Kidney (tissue), 14 donors: Measurements from ENCODE around the gene POC1B. TPM values are rescaled to one million over a fixed set of nuclear protein-coding genes. Genes with fewer than 3 reads are reported as not detected.

Experiments used
- DNase-seq, 5 donors: peaks; one replicate each; pipeline ENCODE4 v3.0.0-alpha.2; 2013 to 2020
- FAIRE-seq: peaks from 2 replicates; lab custom pipeline; 2012; peaks lifted over from hg19 to GRCh38; lab: Jason Lieb, UNC
- H3K27ac ChIP-seq, 2 donors: one replicate each; pipeline ENCODE4 v1.7.0; 2013; ENCODE audit warnings: low read depth in 2 of 2, low read length in 2 of 2, inconsistent platforms in 1 of 2
- H3K27me3 ChIP-seq: one replicate; pipeline ENCODE4 v1.7.1; 2013; ENCODE audit warnings: low read length, inconsistent platforms; ENCODE audit not compliant: control insufficient read depth, insufficient read depth
- H3K36me3 ChIP-seq, 3 donors: one replicate each; pipeline versions ENCODE4 v1.7.0 to v1.7.1; 2013; ENCODE audit warnings: low read length in 3 of 3, control low read depth in 1 of 3, inconsistent platforms in 1 of 3; ENCODE audit not compliant: insufficient read depth in 3 of 3, control insufficient read depth in 2 of 3
- H3K4me1 ChIP-seq, 3 donors: one replicate each; pipeline versions ENCODE4 v1.7.0 to v1.7.1; 2013; ENCODE audit warnings: low read length in 3 of 3, inconsistent platforms in 1 of 3, low read depth in 1 of 3; ENCODE audit not compliant: control insufficient read depth in 2 of 3, insufficient read depth in 2 of 3
- H3K4me3 ChIP-seq, 3 donors: one replicate each; pipeline versions ENCODE4 v1.7.0 to v1.8.1; 2013; ENCODE audit warnings: low read length in 3 of 3, control low read depth in 1 of 3, inconsistent platforms in 1 of 3
- H3K9ac ChIP-seq, 3 donors: one replicate each; pipeline versions ENCODE4 v1.7.0 to v1.7.1; 2013; ENCODE audit warnings: low read length in 3 of 3, control low read depth in 1 of 3, inconsistent platforms in 1 of 3
- H3K9me3 ChIP-seq, 3 donors: one replicate each; pipeline versions ENCODE4 v1.7.0 to v1.7.1; 2013; ENCODE audit warnings: low read length in 3 of 3, control low read depth in 1 of 3, inconsistent platforms in 1 of 3; ENCODE audit not compliant: control insufficient read depth in 2 of 3, insufficient read depth in 1 of 3
- CTCF ChIP-seq: IDR thresholded peaks from 3 replicates; pipeline ENCODE4 v1.5.1; 2012; ENCODE audit warnings: mild to moderate bottlenecking, moderate library complexity, borderline replicate concordance; ENCODE audit not compliant: insufficient read depth; ENCODE audit errors: extremely low read depth
- intact Hi-C: fragments of 100-400 bp; cut with DNase I; formaldehyde crosslinking; loops from one replicate; pipeline ENCODE4 v1.11.1; 2022
- polyA plus RNA-seq: library from polyadenylated mRNA; stranded (reverse); fragments of 350-450 nt; fragmentation: Illumina TruSeq; extraction: RNeasy Lipid Tissue Mini Kit (QIAGEN cat#74804); gene quantifications from one replicate; pipeline ENCODE4 v1.2.3, GENCODE V29; 2014; ENCODE audit warnings: low read depth, low replicate concordance; ENCODE audit not compliant: insufficient read depth
- total RNA-seq: library from RNA; stranded (reverse); fragmentation: NEBNext Ultra II Directional; extraction: Animal tissue kit (Norgen Biotek cat#: 25700); gene quantifications from one replicate; pipeline ENCODE4 v1.2.1, GENCODE V29; 2021
- donor health status: control.
- donor health status: control.
- donor health status: control.
- donor health status: control.
- donor health status: control.
- donor health status: DM: yes; HTN: yes; CAD: no.
- donor health status: Normal renal cell carcinoma (clear cell type).

Gene POC1B
- total and polyA plus RNA-seq, 2 donors from 2014 or later, result 11.7 to 16.7 TPM

- FAIRE-seq, result no peak
- H3K4me1 ChIP-seq, result no peaks in the 10 kb centered on the region
Measured at GRCh38 chr12:89429528-89429927, 96.3 kb downstream of the POC1B start.

GRCh38 chr12:89427508-89428156 lies 98.2 kb downstream of the POC1B start:
- Histone ChIP-seq H3K36me3 (no peaks in the 10 kb centered on the region), H3K9me3 (no peaks in the 10 kb centered on the region), H3K27ac (no peak overlapping the region), H3K27me3 (no peaks in the 10 kb centered on the region), H3K9ac (no peak overlapping the region), H3K4me1 (no peaks in the 10 kb centered on the region), H3K4me3 (no peak overlapping the region)
- no peak for TF ChIP-seq CTCF
- FAIRE-seq (no peak), DNase-seq (no peak)
- intact Hi-C loops, result no loop called here

More at GRCh38 chr12:89429528-89429927, 96.3 kb downstream of the POC1B start:
- no peak overlapping the region for H3K4me3 ChIP-seq
- no peak for TF ChIP-seq CTCF
- H3K9ac ChIP-seq, result no peak overlapping the region
- no peaks in the 10 kb centered on the region for H3K27me3 ChIP-seq
- no peaks in the 10 kb centered on the region for H3K36me3 ChIP-seq
- no peaks in the 10 kb centered on the region for H3K9me3 ChIP-seq
- DNase-seq, result no peak
- intact Hi-C loops, result no loop called here
- no peak overlapping the region for H3K27ac ChIP-seq

GRCh38 chr12:89424846-89425245 lies 101.0 kb downstream of the POC1B start:
- Histone ChIP-seq H3K9ac (no peak overlapping the region), H3K27me3 (no peaks in the 10 kb centered on the region), H3K4me1 (no peaks in the 10 kb centered on the region), H3K27ac (no peak overlapping the region), H3K36me3 (no peaks in the 10 kb centered on the region), H3K9me3 (no peaks in the 10 kb centered on the region), H3K4me3 (no peak overlapping the region)
- DNase-seq (no peak), FAIRE-seq (no peak)
- intact Hi-C loops, result no loop called here
- TF ChIP-seq CTCF, result no peak

GRCh38 chr12:89424389-89424788 lies 101.5 kb downstream of the POC1B start:
- Histone ChIP-seq H3K9ac (no peak overlapping the region), H3K27ac (no peak overlapping the region), H3K27me3 (no peaks in the 10 kb centered on the region), H3K4me3 (no peak overlapping the region), H3K4me1 (no peaks in the 10 kb centered on the region), H3K36me3 (no peaks in the 10 kb centered on the region), H3K9me3 (no peaks in the 10 kb centered on the region)
- TF ChIP-seq CTCF, result no peak
- DNase-seq, result no peak
- FAIRE-seq, result no peak
- intact Hi-C loops, result no loop called here
